ENCODE measurements around the gene HELZ.

DNA sequence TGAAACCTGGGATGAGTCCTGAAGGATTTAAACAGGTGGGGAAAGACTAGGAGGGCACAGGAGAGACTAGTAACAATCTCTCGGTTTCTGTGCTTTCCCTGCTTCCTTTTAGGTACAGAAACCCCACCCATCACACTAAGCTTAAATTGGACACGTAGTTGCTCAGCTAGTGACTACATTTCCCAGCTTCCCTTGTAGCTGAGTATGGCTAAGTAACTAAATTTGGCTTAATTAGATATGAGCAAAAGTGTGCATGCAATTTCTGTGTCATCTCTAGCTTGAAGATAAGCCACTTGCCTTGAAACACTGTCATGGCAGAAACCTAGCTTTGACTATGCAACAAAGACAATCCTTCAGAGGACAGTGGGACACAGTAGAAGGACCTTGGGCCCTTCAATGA is 164.2 kb downstream of the HELZ start:
- TF ChIP-seq, protein P1, sequence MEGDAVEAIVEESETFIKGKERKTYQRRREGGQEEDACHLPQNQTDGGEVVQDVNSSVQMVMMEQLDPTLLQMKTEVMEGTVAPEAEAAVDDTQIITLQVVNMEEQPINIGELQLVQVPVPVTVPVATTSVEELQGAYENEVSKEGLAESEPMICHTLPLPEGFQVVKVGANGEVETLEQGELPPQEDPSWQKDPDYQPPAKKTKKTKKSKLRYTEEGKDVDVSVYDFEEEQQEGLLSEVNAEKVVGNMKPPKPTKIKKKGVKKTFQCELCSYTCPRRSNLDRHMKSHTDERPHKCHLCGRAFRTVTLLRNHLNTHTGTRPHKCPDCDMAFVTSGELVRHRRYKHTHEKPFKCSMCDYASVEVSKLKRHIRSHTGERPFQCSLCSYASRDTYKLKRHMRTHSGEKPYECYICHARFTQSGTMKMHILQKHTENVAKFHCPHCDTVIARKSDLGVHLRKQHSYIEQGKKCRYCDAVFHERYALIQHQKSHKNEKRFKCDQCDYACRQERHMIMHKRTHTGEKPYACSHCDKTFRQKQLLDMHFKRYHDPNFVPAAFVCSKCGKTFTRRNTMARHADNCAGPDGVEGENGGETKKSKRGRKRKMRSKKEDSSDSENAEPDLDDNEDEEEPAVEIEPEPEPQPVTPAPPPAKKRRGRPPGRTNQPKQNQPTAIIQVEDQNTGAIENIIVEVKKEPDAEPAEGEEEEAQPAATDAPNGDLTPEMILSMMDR (IDR thresholded peaks at IDR 0.05) = no peak
- TF ChIP-seq POLR2A (IDR thresholded peaks at IDR 0.05) = no peak
